GM23338 (cell line): ENCODE results near the gene LAMC3.

Source experiments
- CTCF ChIP-seq, 2 experiments: fragments of 200-600 bp in 1 of 2; sonication (generic) in 1 of 2; conservative IDR thresholded peaks; 2 replicates each; pipeline versions ENCODE4 v1.5.1 to v1.6.1; 2016 to 2017; ENCODE audit warnings: antibody characterized with exemption in 2 of 2, low read depth in 2 of 2, mild to moderate bottlenecking in 2 of 2, moderate library complexity in 1 of 2
- POLR2AphosphoS5 ChIP-seq: IDR thresholded peaks from 2 replicates; pipeline ENCODE4 v1.6.1; 2016; ENCODE audit warnings: antibody characterized with exemption, low read depth

DNA sequence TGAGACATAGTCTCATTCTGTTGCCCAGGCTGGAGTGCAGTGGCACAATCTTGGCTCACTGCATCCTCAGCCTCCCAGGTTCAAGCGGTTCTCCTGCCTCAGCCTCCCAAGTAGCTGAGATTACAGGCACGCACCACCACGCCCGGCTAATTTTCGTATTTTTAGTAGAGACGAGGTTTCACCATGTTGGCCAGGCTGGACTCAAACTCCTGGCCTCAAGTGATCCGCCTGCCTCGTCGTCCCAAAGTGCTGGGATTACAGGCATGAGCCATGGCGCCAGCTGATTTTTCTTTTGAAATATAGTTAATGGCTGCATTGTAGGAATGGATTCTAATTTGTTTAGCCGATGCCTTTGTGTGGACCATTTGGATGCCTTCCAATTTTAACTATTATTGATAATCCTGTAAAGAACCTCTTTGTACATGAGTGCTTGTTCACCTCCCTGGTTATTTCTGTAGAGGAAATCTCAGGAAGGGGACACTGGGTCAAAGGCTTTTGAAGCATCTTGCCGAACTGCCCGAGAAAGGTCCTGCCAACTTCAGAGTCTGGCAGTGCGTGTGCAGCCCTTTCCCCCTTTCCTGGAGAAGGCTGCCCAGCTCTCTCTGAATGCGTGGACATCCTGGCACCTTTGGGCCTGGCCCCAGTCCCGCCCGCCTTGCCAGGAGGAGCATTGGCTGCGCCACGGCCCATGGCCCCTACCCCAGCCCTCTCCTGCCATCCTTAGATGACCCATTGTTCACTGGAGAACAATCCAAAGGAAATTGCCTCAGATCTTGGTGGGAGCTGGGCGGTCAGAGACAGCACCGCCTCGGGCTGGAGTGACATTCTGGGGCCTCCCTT, 107.5 kb downstream of the LAMC3 start:
- no peak for TF ChIP-seq CTCF (conservative IDR thresholded peaks at IDR 0.05; ENCODE audit: low read depth in 2 of 2)
- no peak for TF ChIP-seq POLR2AphosphoS5
